ENCODE measurements around the gene CLIC5.
A peak's percentile ranks its signal among the peaks of the same experiment; 100 is the strongest.

CLIC5 gene

GRCh38 chr6:45886776-45887175, 128.9 kb downstream of the CLIC5 start:
- no peaks in the 10 kb centered on the region for H3K36me3 ChIP-seq (ENCODE audit: control insufficient read depth, insufficient read depth, low read length)
- H3K9me3 ChIP-seq (ENCODE audit: control insufficient read depth, low read length) = no peaks in the 10 kb centered on the region
- H3K9ac ChIP-seq (ENCODE audit: low read length) = no peak overlapping the region
- H3K4me3 ChIP-seq (ENCODE audit: low read length) = no peak overlapping the region
- H3K27me3 ChIP-seq (ENCODE audit: control insufficient read depth, insufficient read depth, low read length) = no peaks in the 10 kb centered on the region
- peaks cover 12% of the 10 kb centered on the region for H3K4me1 ChIP-seq (ENCODE audit: control insufficient read depth, insufficient read depth, low read length)

GRCh38 chr6:45884336-45884735, 131.3 kb downstream of the CLIC5 start:
- Histone ChIP-seq H3K9ac (ENCODE audit: low read length) (no peak overlapping the region), H3K27me3 (ENCODE audit: control insufficient read depth, insufficient read depth, low read length) (no peaks in the 10 kb centered on the region), H3K4me1 (ENCODE audit: control insufficient read depth, insufficient read depth, low read length) (peaks cover 34% of the 10 kb centered on the region), H3K4me3 (ENCODE audit: low read length) (no peak overlapping the region), H3K9me3 (ENCODE audit: control insufficient read depth, low read length) (no peaks in the 10 kb centered on the region), H3K36me3 (ENCODE audit: control insufficient read depth, insufficient read depth, low read length) (no peaks in the 10 kb centered on the region)

- H3K9me3 ChIP-seq (ENCODE audit: control insufficient read depth, low read length) = no peaks in the 10 kb centered on the region
- peaks cover 34% of the 10 kb centered on the region for H3K4me1 ChIP-seq (ENCODE audit: control insufficient read depth, insufficient read depth, low read length)
- H3K27me3 ChIP-seq (ENCODE audit: control insufficient read depth, insufficient read depth, low read length) = no peaks in the 10 kb centered on the region
- H3K9ac ChIP-seq (ENCODE audit: low read length) = no peak overlapping the region
- no peak overlapping the region for H3K4me3 ChIP-seq (ENCODE audit: low read length)
- H3K36me3 ChIP-seq (ENCODE audit: control insufficient read depth, insufficient read depth, low read length) = no peaks in the 10 kb centered on the region
Observed at GRCh38 chr6:45882671-45883070, 133.0 kb downstream of the CLIC5 start.

GRCh38 chr6:45881705-45882467, 133.8 kb downstream of the CLIC5 start:
- H3K27me3 ChIP-seq (ENCODE audit: control insufficient read depth, insufficient read depth, low read length) = no peaks in the 10 kb centered on the region
- H3K9me3 ChIP-seq (ENCODE audit: control insufficient read depth, low read length) = no peaks in the 10 kb centered on the region
- no peak overlapping the region for H3K9ac ChIP-seq (ENCODE audit: low read length)
- H3K36me3 ChIP-seq (ENCODE audit: control insufficient read depth, insufficient read depth, low read length) = no peaks in the 10 kb centered on the region
- no peak overlapping the region for H3K4me3 ChIP-seq (ENCODE audit: low read length)
- peaks cover 34% of the 10 kb centered on the region for H3K4me1 ChIP-seq (ENCODE audit: control insufficient read depth, insufficient read depth, low read length)

- no peak overlapping the region for H3K4me3 ChIP-seq (ENCODE audit: low read length)
- H3K4me1 ChIP-seq (ENCODE audit: control insufficient read depth, insufficient read depth, low read length) = peaks cover 34% of the 10 kb centered on the region
- no peaks in the 10 kb centered on the region for H3K9me3 ChIP-seq (ENCODE audit: control insufficient read depth, low read length)
- H3K27me3 ChIP-seq (ENCODE audit: control insufficient read depth, insufficient read depth, low read length) = no peaks in the 10 kb centered on the region
- no peak overlapping the region for H3K9ac ChIP-seq (ENCODE audit: low read length)
- H3K36me3 ChIP-seq (ENCODE audit: control insufficient read depth, insufficient read depth, low read length) = no peaks in the 10 kb centered on the region
Observed at GRCh38 chr6:45880676-45881075, 135.0 kb downstream of the CLIC5 start.

- Histone ChIP-seq H3K36me3 (ENCODE audit: control insufficient read depth, insufficient read depth, low read length) (no peaks in the 10 kb centered on the region), H3K9me3 (ENCODE audit: control insufficient read depth, low read length) (no peaks in the 10 kb centered on the region), H3K4me3 (ENCODE audit: low read length) (no peak overlapping the region), H3K4me1 (ENCODE audit: control insufficient read depth, insufficient read depth, low read length) (peaks cover 34% of the 10 kb centered on the region), H3K9ac (ENCODE audit: low read length) (peak overlapping the region; percentile 9), H3K27me3 (ENCODE audit: control insufficient read depth, insufficient read depth, low read length) (no peaks in the 10 kb centered on the region)
Observed at GRCh38 chr6:45880159-45880558, 135.5 kb downstream of the CLIC5 start.

- Histone ChIP-seq H3K4me3 (ENCODE audit: low read length) (no peak overlapping the region), H3K9ac (ENCODE audit: low read length) (no peak overlapping the region), H3K27me3 (ENCODE audit: control insufficient read depth, insufficient read depth, low read length) (no peaks in the 10 kb centered on the region), H3K4me1 (ENCODE audit: control insufficient read depth, insufficient read depth, low read length) (peaks cover 34% of the 10 kb centered on the region), H3K9me3 (ENCODE audit: control insufficient read depth, low read length) (no peaks in the 10 kb centered on the region), H3K36me3 (ENCODE audit: control insufficient read depth, insufficient read depth, low read length) (no peaks in the 10 kb centered on the region)
Observed at GRCh38 chr6:45877970-45878590, 137.6 kb downstream of the CLIC5 start.

GRCh38 chr6:45872827-45873365, 142.8 kb downstream of the CLIC5 start:
- H3K36me3 ChIP-seq (ENCODE audit: control insufficient read depth, insufficient read depth, low read length) = no peaks in the 10 kb centered on the region
- no peak overlapping the region for H3K9ac ChIP-seq (ENCODE audit: low read length)
- no peaks in the 10 kb centered on the region for H3K4me1 ChIP-seq (ENCODE audit: control insufficient read depth, insufficient read depth, low read length)
- H3K9me3 ChIP-seq (ENCODE audit: control insufficient read depth, low read length) = no peaks in the 10 kb centered on the region
- no peaks in the 10 kb centered on the region for H3K27me3 ChIP-seq (ENCODE audit: control insufficient read depth, insufficient read depth, low read length)
- no peak overlapping the region for H3K4me3 ChIP-seq (ENCODE audit: low read length)

- H3K36me3 ChIP-seq (ENCODE audit: control insufficient read depth, insufficient read depth, low read length) = no peaks in the 10 kb centered on the region
- H3K4me3 ChIP-seq (ENCODE audit: low read length) = no peak overlapping the region
- no peaks in the 10 kb centered on the region for H3K4me1 ChIP-seq (ENCODE audit: control insufficient read depth, insufficient read depth, low read length)
- H3K27me3 ChIP-seq (ENCODE audit: control insufficient read depth, insufficient read depth, low read length) = no peaks in the 10 kb centered on the region
- H3K9me3 ChIP-seq (ENCODE audit: control insufficient read depth, low read length) = no peaks in the 10 kb centered on the region
- H3K9ac ChIP-seq (ENCODE audit: low read length) = no peak overlapping the region
Observed at GRCh38 chr6:45870531-45870930, 145.1 kb downstream of the CLIC5 start.

GRCh38 chr6:45864651-45865050, 151.0 kb downstream of the CLIC5 start:
- Histone ChIP-seq H3K4me3 (ENCODE audit: low read length) (no peak overlapping the region), H3K4me1 (ENCODE audit: control insufficient read depth, insufficient read depth, low read length) (no peaks in the 10 kb centered on the region), H3K9me3 (ENCODE audit: control insufficient read depth, low read length) (no peaks in the 10 kb centered on the region), H3K9ac (ENCODE audit: low read length) (no peak overlapping the region), H3K36me3 (ENCODE audit: control insufficient read depth, insufficient read depth, low read length) (no peaks in the 10 kb centered on the region), H3K27me3 (ENCODE audit: control insufficient read depth, insufficient read depth, low read length) (no peaks in the 10 kb centered on the region)

GRCh38 chr6:45858691-45859090, 157.0 kb downstream of the CLIC5 start:
- Histone ChIP-seq H3K27me3 (ENCODE audit: control insufficient read depth, insufficient read depth, low read length) (no peaks in the 10 kb centered on the region), H3K36me3 (ENCODE audit: control insufficient read depth, insufficient read depth, low read length) (no peaks in the 10 kb centered on the region), H3K9ac (ENCODE audit: low read length) (no peak overlapping the region), H3K4me1 (ENCODE audit: control insufficient read depth, insufficient read depth, low read length) (no peaks in the 10 kb centered on the region), H3K4me3 (ENCODE audit: low read length) (no peak overlapping the region), H3K9me3 (ENCODE audit: control insufficient read depth, low read length) (no peaks in the 10 kb centered on the region)

GRCh38 chr6:45857827-45858226, 157.8 kb downstream of the CLIC5 start:
- no peaks in the 10 kb centered on the region for H3K9me3 ChIP-seq (ENCODE audit: control insufficient read depth, low read length)
- no peak overlapping the region for H3K4me3 ChIP-seq (ENCODE audit: low read length)
- H3K27me3 ChIP-seq (ENCODE audit: control insufficient read depth, insufficient read depth, low read length) = no peaks in the 10 kb centered on the region
- no peaks in the 10 kb centered on the region for H3K36me3 ChIP-seq (ENCODE audit: control insufficient read depth, insufficient read depth, low read length)
- H3K9ac ChIP-seq (ENCODE audit: low read length) = no peak overlapping the region
- H3K4me1 ChIP-seq (ENCODE audit: control insufficient read depth, insufficient read depth, low read length) = no peaks in the 10 kb centered on the region
